Measurements from ENCODE around the gene BACE1-AS.

- TF ChIP-seq, protein P1, sequence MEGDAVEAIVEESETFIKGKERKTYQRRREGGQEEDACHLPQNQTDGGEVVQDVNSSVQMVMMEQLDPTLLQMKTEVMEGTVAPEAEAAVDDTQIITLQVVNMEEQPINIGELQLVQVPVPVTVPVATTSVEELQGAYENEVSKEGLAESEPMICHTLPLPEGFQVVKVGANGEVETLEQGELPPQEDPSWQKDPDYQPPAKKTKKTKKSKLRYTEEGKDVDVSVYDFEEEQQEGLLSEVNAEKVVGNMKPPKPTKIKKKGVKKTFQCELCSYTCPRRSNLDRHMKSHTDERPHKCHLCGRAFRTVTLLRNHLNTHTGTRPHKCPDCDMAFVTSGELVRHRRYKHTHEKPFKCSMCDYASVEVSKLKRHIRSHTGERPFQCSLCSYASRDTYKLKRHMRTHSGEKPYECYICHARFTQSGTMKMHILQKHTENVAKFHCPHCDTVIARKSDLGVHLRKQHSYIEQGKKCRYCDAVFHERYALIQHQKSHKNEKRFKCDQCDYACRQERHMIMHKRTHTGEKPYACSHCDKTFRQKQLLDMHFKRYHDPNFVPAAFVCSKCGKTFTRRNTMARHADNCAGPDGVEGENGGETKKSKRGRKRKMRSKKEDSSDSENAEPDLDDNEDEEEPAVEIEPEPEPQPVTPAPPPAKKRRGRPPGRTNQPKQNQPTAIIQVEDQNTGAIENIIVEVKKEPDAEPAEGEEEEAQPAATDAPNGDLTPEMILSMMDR (IDR thresholded peaks at IDR 0.05; ENCODE audit: insufficient read depth, low read depth, low read length) = no peak
- TF ChIP-seq EZH2 (IDR thresholded peaks at IDR 0.05; ENCODE audit: insufficient read depth, low read length) = no peak
Measured at GRCh38 chr11:117284053-117284452, 7.1 kb upstream of the BACE1-AS start.

Measured in astrocyte (in vitro differentiated cells and primary cell).